ENCODE results near the gene CCT5.

GRCh38 chr5:10213316-10213715 is 36.8 kb upstream of the CCT5 start:
- TF ChIP-seq, protein P1, sequence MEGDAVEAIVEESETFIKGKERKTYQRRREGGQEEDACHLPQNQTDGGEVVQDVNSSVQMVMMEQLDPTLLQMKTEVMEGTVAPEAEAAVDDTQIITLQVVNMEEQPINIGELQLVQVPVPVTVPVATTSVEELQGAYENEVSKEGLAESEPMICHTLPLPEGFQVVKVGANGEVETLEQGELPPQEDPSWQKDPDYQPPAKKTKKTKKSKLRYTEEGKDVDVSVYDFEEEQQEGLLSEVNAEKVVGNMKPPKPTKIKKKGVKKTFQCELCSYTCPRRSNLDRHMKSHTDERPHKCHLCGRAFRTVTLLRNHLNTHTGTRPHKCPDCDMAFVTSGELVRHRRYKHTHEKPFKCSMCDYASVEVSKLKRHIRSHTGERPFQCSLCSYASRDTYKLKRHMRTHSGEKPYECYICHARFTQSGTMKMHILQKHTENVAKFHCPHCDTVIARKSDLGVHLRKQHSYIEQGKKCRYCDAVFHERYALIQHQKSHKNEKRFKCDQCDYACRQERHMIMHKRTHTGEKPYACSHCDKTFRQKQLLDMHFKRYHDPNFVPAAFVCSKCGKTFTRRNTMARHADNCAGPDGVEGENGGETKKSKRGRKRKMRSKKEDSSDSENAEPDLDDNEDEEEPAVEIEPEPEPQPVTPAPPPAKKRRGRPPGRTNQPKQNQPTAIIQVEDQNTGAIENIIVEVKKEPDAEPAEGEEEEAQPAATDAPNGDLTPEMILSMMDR (IDR thresholded peaks at IDR 0.05; ENCODE audit: borderline replicate concordance, extremely low read depth, low read length, poor library complexity, severe bottlenecking) = no peak
- TF ChIP-seq EZH2 (IDR thresholded peaks at IDR 0.05; ENCODE audit: borderline replicate concordance, low read depth, low read length, severe bottlenecking) = no peak

Data from DND-41 (cell line).